HCT116 (cell line): ENCODE measurements around the gene RTF2. TPM values are rescaled to one million over a fixed set of nuclear protein-coding genes. Genes with fewer than 3 reads are reported as not detected.
"Not testable (repeated sequence)": the region's sequence is repeated elsewhere in the genome, so short reads cannot be mapped to it uniquely, and the experiment has no call there.

Experiments used
- ATAC-seq: fragments of 200-7000 bp; cut with Tn5 transposase; 2 replicates; pipeline ENCODE4 v1.9.1; 2020; ENCODE audit warnings: mild to moderate bottlenecking, moderate library complexity
- BruUV-seq: library from RNA; stranded (reverse); fragments of 400-500 nt; replicated peaks from 2 replicates; lab custom pipeline; 2021; lab: Mats Ljungman, UMichigan
- CTCF ChIA-PET: fragments of 300-600 bp; sonication (Branson Sonifier 250); formaldehyde crosslinking; loops from one replicate; lab custom pipeline; 2021; ENCODE audit warnings: antibody characterized with exemption; lab: Charles Lee
- POLR2A ChIA-PET: fragments of 300-600, 350-600 bp; sonication (Branson Sonifier 250); formaldehyde crosslinking; loops from one replicate; lab custom pipeline; 2021; ENCODE audit warnings: antibody characterized with exemption; lab: Charles Lee
- RAD21 ChIA-PET, 2 experiments: fragments of 300-600 bp; sonication (Branson Sonifier 250); formaldehyde crosslinking; loops; one replicate each; lab custom pipeline; 2023; ENCODE audit warnings: low total read pairs in 2 of 2; ENCODE audit not compliant: uncharacterized antibody in 2 of 2, unreplicated experiment in 2 of 2, low non-redundant PET in 1 of 2; lab: Charles Lee
- DNase-seq: peaks from one replicate; pipeline ENCODE4 v3.0.0-alpha.2; 2010; ENCODE audit warnings: low read depth, low spot score
- H2AFZ ChIP-seq: fragments of 200-600 bp; shearing (Covaris generic), sonication (generic); 2 replicates; pipeline ENCODE4 v1.6.1; 2017; ENCODE audit warnings: low read depth, mixed run types, mixed read lengths, antibody characterized with exemption, low read length; ENCODE audit not compliant: poor library complexity, severe bottlenecking
- H3K27ac ChIP-seq: 2 replicates; pipeline ENCODE4 v1.5.1; 2012; ENCODE audit warnings: low read depth, low read length
- H3K27me3 ChIP-seq: fragments of 200-600 bp; sonication (generic); 2 replicates; pipeline ENCODE4 v1.6.1; 2016; ENCODE audit warnings: mixed run types, low read length, mixed read lengths; ENCODE audit not compliant: insufficient read depth
- H3K36me3 ChIP-seq, 2 experiments: fragments of 200-500 bp in 1 of 2; fragments of 200-600 bp in 1 of 2; sonication (Bioruptor generic) in 1 of 2; sonication (generic) in 1 of 2; 2 replicates each; pipeline versions ENCODE4 v1.5.1 to v1.6.1; 2014 to 2016; ENCODE audit warnings: low read length in 2 of 2, inconsistent platforms in 1 of 2, mixed read lengths in 1 of 2, mixed run types in 1 of 2; ENCODE audit not compliant: insufficient read depth in 2 of 2, control insufficient read depth in 1 of 2
- H3K4me1 ChIP-seq, 2 experiments: fragments of 200-600 bp in 1 of 2; sonication (generic) in 1 of 2; 2 replicates each; pipeline versions ENCODE4 v1.5.1 to v1.6.1; 2012 to 2017; ENCODE audit warnings: low read length in 2 of 2, inconsistent platforms in 1 of 2, mild to moderate bottlenecking in 1 of 2, mixed read lengths in 1 of 2, mixed run types in 1 of 2, moderate library complexity in 1 of 2; ENCODE audit not compliant: insufficient read depth in 2 of 2, control insufficient read depth in 1 of 2
- H3K4me2 ChIP-seq: fragments of 200-600 bp; sonication (generic); 2 replicates; pipeline ENCODE4 v1.6.1; 2017; ENCODE audit warnings: mixed run types, low read length, mixed read lengths
- H3K4me3 ChIP-seq, 2 experiments: fragments of 200-600 bp in 1 of 2; sonication (generic) in 1 of 2; replicated peaks in 1 of 2; 2 replicates each; pipeline ENCODE4 v1.5.1; 2011 to 2016; ENCODE audit warnings: low read length in 2 of 2, control low read depth in 1 of 2, low read depth in 1 of 2, mild to moderate bottlenecking in 1 of 2, mixed read lengths in 1 of 2, mixed run types in 1 of 2
- H3K79me2 ChIP-seq: fragments of 200-600 bp; sonication (generic); 2 replicates; pipeline ENCODE4 v1.6.1; 2017; ENCODE audit warnings: mild to moderate bottlenecking, mixed run types, low read length, moderate library complexity, mixed read lengths; ENCODE audit not compliant: insufficient read depth
- H3K9ac ChIP-seq: fragments of 200-600 bp; sonication (generic); 2 replicates; pipeline ENCODE4 v1.6.1; 2016; ENCODE audit warnings: low read length, mixed read lengths
- H3K9me2 ChIP-seq: fragments of 200-600 bp; sonication (generic), shearing (Covaris generic); 2 replicates; pipeline ENCODE4 v1.6.1; 2017; ENCODE audit warnings: mixed run types, mild to moderate bottlenecking, moderate library complexity; ENCODE audit not compliant: insufficient read depth
- H3K9me3 ChIP-seq, 2 experiments: fragments of 200-500 bp in 1 of 2; fragments of 200-600 bp in 1 of 2; sonication (Bioruptor generic) in 1 of 2; sonication (generic) in 1 of 2; 2 replicates each; pipeline ENCODE4 v1.6.1; 2014 to 2017; ENCODE audit warnings: low read length in 2 of 2, mixed read lengths in 2 of 2, inconsistent platforms in 1 of 2, low read depth in 1 of 2, mild to moderate bottlenecking in 1 of 2, mixed run types in 1 of 2, moderate library complexity in 1 of 2; ENCODE audit not compliant: control insufficient read depth in 1 of 2, insufficient read depth in 1 of 2
- H4K20me1 ChIP-seq: fragments of 200-600 bp; sonication (generic), shearing (Covaris generic); 2 replicates; pipeline ENCODE4 v1.6.1; 2017; ENCODE audit warnings: mixed run types, mild to moderate bottlenecking, moderate library complexity; ENCODE audit not compliant: insufficient read depth
- EZH2phosphoT487 ChIP-seq: fragments of 200-600 bp; IDR thresholded peaks from 2 replicates; pipeline ENCODE4 v1.6.1; 2018; ENCODE audit warnings: antibody characterized with exemption, borderline replicate concordance
- FOSL1 ChIP-seq: IDR thresholded peaks from 2 replicates; pipeline ENCODE4 v1.6.1; 2012; ENCODE audit warnings: low read depth
- MAX ChIP-seq: IDR thresholded peaks from 2 replicates; pipeline ENCODE4 v1.6.1; 2012
- POLR2AphosphoS5 ChIP-seq: IDR thresholded peaks from 2 replicates; pipeline ENCODE4 v1.6.1; 2011; ENCODE audit warnings: mild to moderate bottlenecking, low read depth, low read length, moderate library complexity
- SIN3A ChIP-seq: IDR thresholded peaks from 2 replicates; pipeline ENCODE4 v1.6.1; 2012; ENCODE audit warnings: low read depth
- SP1 ChIP-seq: IDR thresholded peaks from 2 replicates; pipeline ENCODE4 v1.6.1; 2012; ENCODE audit warnings: low read depth
- ZBTB33 ChIP-seq: IDR thresholded peaks from 2 replicates; pipeline ENCODE4 v1.6.1; 2011; ENCODE audit warnings: mild to moderate bottlenecking, low read length, moderate library complexity; ENCODE audit not compliant: insufficient replicate concordance; ENCODE audit errors: extremely low read depth
- intact Hi-C: fragments of 100-400 bp; cut with micrococcal nuclease; formaldehyde crosslinking; loops from 2 replicates; pipeline ENCODE4 v1.10.0; 2022
- total RNA-seq: library from RNA; stranded (reverse); gene quantifications from one replicate; pipeline ENCODE4 v1.2.1, GENCODE V29; 2021; ENCODE audit not compliant: unreplicated experiment
- TF ChIP-seq, protein P1 (sequence below): IDR thresholded peaks from 2 replicates; pipeline ENCODE4 v1.6.1; 2012; ENCODE audit warnings: low read depth

Gene RTF2
- total RNA-seq, 1 experiment from 2014 or later: 73.8 TPM

DNA sequence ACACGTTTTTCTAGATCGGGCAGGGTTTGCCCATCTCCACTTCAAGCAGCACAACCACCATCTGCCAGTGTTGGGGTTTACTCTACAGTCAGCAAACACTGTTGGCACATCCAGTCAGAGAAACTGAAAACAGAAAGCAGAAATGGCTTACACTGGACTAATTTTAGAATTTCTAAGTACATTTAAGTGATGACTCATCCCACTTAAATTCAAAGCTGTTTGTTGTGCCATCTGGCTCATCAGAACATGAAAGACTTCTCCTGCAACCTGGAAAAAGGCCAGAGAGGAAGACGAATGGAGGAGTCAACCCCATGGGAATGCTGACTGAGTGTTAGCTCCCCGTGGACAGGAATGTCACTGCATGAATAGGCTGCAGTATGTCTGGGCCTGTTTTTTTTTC lies 86.4 kb downstream of the RTF2 start (continued):
- TF ChIP-seq EZH2phosphoT487 (no peak), MAX (peak; percentile 64), SIN3A (peak; percentile 69; the same call in 1 of the 2 replicates)

DNA sequence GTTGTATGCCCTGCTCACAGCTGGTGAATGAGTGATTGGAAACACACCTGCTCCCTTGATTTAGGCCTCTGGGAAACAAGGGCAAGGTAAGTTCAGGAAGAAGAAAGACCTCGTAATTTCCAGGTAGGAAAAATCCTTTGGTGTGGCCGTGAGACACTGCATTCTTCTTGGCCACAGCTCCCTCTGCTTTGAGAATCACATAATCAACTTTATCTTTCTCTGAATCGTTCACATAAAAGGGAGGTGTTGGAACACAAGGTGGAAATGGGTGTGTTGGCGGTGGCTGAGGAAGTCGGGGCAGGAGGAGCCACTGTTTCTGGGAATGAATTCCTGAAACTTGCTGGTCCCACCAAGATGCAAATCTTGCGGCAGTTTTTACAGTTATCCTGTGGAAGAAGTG lies 90.5 kb downstream of the RTF2 start:
- Histone ChIP-seq H3K9me3 (no peaks in the 10 kb centered on the region), H3K79me2 (no peaks in the 10 kb centered on the region), H4K20me1 (no peaks in the 10 kb centered on the region), H3K4me3 (no peak overlapping the region), H3K27ac (no peak overlapping the region), H3K27me3 (no peaks in the 10 kb centered on the region), H3K9me2 (no peaks in the 10 kb centered on the region), H3K4me2 (peak overlapping the region; percentile 38), H3K4me1 (peaks cover 22 to 45% of the 10 kb centered on the region in 2 experiments), H2AFZ (peak overlapping the region; percentile 93), H3K36me3 (no peaks in the 10 kb centered on the region), H3K9ac (no peak overlapping the region)
- no peak for ATAC-seq
- DNase-seq: no peak
- no TSS peak for BruUV-seq
- RAD21 ChIA-PET: no interaction called here
- TF ChIP-seq, protein P1, sequence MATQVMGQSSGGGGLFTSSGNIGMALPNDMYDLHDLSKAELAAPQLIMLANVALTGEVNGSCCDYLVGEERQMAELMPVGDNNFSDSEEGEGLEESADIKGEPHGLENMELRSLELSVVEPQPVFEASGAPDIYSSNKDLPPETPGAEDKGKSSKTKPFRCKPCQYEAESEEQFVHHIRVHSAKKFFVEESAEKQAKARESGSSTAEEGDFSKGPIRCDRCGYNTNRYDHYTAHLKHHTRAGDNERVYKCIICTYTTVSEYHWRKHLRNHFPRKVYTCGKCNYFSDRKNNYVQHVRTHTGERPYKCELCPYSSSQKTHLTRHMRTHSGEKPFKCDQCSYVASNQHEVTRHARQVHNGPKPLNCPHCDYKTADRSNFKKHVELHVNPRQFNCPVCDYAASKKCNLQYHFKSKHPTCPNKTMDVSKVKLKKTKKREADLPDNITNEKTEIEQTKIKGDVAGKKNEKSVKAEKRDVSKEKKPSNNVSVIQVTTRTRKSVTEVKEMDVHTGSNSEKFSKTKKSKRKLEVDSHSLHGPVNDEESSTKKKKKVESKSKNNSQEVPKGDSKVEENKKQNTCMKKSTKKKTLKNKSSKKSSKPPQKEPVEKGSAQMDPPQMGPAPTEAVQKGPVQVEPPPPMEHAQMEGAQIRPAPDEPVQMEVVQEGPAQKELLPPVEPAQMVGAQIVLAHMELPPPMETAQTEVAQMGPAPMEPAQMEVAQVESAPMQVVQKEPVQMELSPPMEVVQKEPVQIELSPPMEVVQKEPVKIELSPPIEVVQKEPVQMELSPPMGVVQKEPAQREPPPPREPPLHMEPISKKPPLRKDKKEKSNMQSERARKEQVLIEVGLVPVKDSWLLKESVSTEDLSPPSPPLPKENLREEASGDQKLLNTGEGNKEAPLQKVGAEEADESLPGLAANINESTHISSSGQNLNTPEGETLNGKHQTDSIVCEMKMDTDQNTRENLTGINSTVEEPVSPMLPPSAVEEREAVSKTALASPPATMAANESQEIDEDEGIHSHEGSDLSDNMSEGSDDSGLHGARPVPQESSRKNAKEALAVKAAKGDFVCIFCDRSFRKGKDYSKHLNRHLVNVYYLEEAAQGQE: no peak
- TF ChIP-seq SP1 (peak; percentile 46; the same call in 1 of the 2 replicates), FOSL1 (no peak), POLR2AphosphoS5 (no peak), EZH2phosphoT487 (no peak), ZBTB33 (no peak)
- intact Hi-C loops: no loop called here
- CTCF ChIA-PET: no interaction called here
- POLR2A ChIA-PET: no interaction called here

GRCh38 chr20:56564526-56564925 lies 96.1 kb downstream of the RTF2 start:
- H2AFZ ChIP-seq, H3K27me3 ChIP-seq, ATAC-seq, CTCF ChIA-PET, H3K27ac ChIP-seq, H3K9ac ChIP-seq, DNase-seq, BruUV-seq, H3K4me3 ChIP-seq, H3K9me2 ChIP-seq, H3K79me2 ChIP-seq, POLR2A ChIA-PET, RAD21 ChIA-PET, H3K9me3 ChIP-seq, H4K20me1 ChIP-seq, H3K4me2 ChIP-seq, intact Hi-C loops, H3K36me3 ChIP-seq: not testable (repeated sequence)
- peaks cover 17 to 31% of the 10 kb centered on the region in 2 experiments; a peak in 3 of 4 replicates for H3K4me1 ChIP-seq
